HG03457 (cell line): Measurements from ENCODE around the gene F7.
"Not testable (repeated sequence)": the region's sequence is repeated elsewhere in the genome, so short reads cannot be mapped to it uniquely, and the experiment has no call there.

ENCODE experiments used
- ATAC-seq: cut with Tn5 transposase; IDR thresholded peaks from one replicate; pipeline ENCODE4 v1.9.1; 2021; ENCODE audit warnings: moderate number of reproducible peaks; ENCODE audit not compliant: unreplicated experiment

Gene F7

DNA sequence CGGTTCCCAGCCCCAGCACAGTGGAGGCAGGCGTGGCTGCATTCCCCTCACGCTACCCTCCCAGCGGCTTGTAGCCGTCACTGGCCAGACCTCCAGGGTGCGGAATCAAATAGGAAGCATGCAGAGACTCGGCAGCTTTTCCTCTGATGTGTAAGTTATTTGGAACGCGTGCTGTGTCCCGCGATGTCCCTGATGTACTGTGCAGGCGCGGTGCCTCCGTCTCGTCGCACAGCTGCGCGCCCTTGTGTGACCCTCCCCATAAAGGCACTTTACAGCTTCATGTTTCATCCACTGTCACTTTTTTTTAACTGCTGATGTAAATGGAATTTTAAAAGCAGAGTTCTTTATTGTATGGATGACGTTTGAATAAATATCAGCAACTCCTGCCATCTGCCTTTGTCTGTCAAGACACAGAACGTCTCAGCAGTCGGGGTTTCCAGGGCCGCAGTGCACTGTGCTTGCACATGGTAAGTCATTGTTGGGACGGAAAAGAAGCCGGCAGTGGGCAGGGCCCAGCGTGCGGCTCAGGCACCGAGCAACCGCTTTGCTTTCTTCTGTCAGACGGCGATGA, 7.3 kb upstream of the F7 start:
- no peak for ATAC-seq

- no peak for ATAC-seq
These were observed 6.4 kb upstream of the F7 start for GRCh38 chr13:113099142-113099541.

DNA sequence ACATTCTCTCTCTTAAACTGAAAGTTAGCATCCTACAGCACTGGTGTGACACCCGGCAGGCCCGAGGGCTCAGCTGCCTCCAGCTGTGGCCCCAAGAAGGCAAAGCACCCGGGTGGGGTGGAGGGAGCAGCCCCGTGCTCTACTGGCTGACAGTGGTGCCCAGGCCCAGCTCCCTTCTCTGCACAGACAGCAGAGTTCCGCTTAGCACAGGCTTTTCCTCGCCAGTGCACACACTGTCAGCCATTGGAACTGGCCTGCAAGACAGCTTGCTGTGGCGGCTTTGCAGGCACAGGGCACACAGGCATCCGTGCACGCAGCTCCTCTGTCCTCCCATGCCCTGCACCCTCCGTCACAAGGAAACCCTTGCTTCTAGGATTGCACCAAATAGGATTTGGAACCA, 3.3 kb upstream of the F7 start:
- ATAC-seq = not testable (repeated sequence)

DNA sequence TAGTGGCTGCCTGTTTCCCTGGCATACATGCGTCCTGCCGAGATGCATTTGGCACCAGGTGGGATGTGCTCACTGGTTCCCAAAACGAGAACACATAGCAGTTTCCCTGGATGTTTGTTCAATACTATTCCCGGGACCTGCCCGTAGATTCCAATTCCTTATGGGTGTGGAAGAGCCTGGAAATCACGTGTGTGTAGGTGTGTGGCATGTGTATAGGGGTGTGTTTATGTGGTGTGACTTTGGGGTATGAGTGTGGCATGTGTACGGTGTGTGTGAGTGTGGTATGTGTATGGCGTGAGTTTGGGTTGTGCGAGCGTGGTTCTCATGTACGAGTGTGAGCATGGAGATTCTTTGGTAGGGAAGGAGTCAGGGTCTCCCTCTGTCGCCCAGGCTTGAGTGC, 2.9 kb upstream of the F7 start:
- ATAC-seq = no peak

DNA sequence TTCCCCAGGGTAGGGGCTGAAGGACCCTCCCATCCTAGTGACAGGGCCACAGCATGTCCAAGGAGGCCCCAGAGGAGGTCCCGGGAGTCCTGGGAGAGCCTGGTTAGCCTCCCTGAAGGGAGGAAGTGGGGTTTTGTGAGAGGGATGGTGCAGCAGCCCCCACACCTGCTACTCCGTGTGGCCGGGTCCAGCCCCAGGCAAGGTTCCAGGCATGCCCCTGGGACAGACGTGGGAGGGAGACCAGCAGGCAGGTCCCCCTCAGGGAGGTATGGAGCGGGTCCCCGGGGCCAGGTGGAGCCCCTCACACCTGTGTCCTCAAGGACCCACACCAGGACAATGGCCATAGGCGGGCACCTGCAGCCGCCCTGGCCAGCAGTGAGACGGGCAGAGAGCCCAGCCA, 1.9 kb upstream of the F7 start:
- ATAC-seq = no peak

GRCh38 chr13:113105921-113106452, 396 bp downstream of the F7 start:
- no peak for ATAC-seq

DNA sequence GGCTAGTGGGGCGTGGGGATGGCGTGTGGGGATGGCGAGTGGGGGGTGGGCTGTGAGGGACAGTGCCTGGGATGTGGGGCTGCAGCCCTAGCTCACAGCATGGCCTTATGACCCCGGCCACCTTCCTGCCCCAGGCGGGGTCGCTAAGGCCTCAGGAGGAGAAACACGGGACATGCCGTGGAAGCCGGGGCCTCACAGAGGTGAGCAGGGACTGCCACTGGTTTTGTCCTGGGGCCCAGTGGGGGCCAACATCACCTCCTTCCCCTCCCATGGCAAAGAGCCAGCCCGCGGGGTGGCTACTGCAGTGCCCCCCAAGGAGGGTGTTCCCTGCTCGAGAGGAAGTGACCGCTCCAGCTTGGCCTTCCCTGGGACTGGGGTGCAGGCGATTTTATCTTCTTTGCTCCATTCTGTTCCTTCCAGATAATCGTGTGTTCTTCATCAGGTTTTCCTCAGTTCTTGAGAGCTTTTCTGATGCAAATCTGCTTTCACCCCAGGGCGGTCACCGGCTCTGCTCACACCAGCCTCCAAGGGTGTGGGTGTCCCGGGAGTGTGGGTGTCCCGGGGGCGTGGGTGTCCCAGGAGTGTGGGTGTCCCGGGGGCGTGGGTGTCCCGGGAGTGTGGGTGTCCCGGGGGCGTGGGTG, 1.2 kb downstream of the F7 start:
- ATAC-seq = no peak

GRCh38 chr13:113108521-113108920, 2.9 kb downstream of the F7 start:
- ATAC-seq = not testable (repeated sequence)

DNA sequence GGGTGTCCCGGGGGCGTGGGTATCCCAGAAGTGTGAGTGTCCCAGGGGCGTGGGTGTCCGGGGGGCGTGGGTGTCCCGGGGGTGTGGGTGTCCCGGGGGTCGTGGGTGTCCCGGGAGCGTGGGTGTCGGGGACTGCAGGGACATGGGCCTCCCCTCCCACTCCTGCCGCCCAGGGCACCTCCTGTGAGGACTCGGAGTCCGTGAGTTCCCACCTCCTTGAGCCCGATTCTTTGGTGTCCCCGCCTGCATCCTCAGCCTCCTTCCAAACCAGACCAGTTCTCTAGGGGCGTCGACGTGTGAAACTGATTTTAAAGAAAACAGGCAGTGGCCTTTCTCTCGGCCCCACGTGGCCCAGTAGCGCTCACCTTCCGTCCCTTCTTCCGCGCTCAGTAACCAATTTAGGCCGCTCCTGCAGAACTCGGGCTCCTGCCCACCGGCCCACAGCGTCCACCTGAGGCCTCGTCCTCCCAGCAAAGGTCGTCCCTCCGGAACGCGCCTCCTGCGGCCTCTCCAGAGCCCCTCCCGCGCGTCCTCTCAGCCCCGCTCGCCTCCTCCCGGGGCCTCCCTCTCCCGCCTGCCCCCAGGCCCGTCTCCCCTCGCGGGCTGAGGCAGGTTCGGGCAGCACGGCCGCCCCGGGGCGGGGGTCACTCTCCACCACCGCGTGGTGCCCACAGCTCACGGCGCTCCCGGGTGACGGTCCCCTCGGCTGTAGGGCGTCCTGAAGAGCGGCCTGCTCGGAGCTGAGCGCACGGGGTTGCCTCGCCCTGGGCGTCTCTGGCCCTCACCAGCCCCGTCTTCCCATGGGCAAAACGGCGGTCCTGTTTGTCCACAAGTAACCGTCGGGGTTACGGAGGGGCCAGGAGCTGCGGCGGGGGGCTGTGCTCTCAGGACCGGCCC, 3.8 kb downstream of the F7 start:
- ATAC-seq = no peak

GRCh38 chr13:113110048-113110851, 4.7 kb downstream of the F7 start:
- no peak for ATAC-seq

GRCh38 chr13:113110852-113111315, 5.3 kb downstream of the F7 start:
- no peak for ATAC-seq

- not testable (repeated sequence) for ATAC-seq
These were observed 6.2 kb downstream of the F7 start for GRCh38 chr13:113111821-113112220.

- ATAC-seq = not testable (repeated sequence)
These were observed 6.9 kb downstream of the F7 start for GRCh38 chr13:113112475-113112874.

- ATAC-seq = no peak
These were observed 7.6 kb downstream of the F7 start for GRCh38 chr13:113112893-113113845.

GRCh38 chr13:113113846-113114271, 8.3 kb downstream of the F7 start:
- no peak for ATAC-seq

GRCh38 chr13:113114511-113115362, 9.1 kb downstream of the F7 start:
- ATAC-seq = no peak

DNA sequence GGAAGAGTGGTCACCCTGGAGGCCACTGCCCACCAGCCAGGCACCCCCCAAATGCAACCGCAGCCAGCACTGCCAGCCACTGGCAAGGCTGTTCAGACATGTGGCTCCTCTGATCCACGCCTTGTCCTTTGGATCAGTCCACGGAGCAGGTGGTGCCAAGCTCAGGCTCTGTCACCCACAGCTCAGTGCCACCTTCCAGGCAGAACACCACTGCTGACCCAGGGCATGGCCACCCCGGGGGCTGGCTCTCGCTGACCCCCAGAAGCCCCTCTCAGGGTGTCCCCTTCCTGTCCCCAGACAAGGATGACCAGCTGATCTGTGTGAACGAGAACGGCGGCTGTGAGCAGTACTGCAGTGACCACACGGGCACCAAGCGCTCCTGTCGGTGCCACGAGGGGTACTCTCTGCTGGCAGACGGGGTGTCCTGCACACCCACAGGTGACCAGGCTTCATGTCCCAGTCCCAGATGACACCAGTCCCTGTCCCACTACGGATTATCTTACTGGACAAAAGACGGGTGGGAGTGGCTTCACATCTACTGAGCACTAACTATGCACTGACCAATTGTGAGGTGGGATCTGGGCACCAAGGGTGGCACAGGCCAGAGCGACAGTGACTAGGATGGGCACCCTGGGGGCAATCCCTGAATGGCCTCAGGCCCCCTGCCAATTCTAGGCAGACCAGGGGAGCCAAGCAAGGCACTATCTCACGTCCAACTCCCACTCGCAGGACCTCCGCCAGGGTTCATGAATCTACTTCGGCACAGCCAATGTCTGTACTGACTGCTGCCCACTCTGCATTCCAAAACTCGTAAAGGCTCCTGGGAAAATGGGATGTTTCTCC, 10.0 kb downstream of the F7 start:
- ATAC-seq = no peak
